Inferior parietal cortex (tissue), 1 donor: ENCODE data around the gene PORCN.

ENCODE experiments used
- DNase-seq: peaks from one replicate; pipeline ENCODE4 v3.0.0-alpha.2; 2016; ENCODE audit errors: extremely low spot score

The PORCN gene

DNA sequence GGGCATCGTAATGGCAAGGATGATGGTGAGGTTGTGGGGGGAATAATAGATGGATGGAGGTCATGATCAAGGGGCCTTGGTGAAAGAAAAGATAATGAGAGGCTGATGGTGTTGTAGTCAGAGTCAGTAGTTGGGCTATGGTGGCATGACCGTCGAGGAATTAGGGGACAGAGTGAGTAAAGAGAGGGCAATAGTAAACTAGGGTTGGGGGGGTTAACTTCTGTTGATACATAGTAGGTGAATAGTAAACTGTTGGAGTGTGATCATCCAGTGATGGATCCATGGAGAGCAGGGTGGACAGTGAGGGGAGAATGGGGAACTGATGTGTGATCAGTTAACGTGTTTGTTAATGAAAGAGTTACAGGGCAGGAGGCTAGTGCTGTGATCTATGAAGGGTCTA lies 31.9 kb upstream of the PORCN start:
- no peak for DNase-seq

DNA sequence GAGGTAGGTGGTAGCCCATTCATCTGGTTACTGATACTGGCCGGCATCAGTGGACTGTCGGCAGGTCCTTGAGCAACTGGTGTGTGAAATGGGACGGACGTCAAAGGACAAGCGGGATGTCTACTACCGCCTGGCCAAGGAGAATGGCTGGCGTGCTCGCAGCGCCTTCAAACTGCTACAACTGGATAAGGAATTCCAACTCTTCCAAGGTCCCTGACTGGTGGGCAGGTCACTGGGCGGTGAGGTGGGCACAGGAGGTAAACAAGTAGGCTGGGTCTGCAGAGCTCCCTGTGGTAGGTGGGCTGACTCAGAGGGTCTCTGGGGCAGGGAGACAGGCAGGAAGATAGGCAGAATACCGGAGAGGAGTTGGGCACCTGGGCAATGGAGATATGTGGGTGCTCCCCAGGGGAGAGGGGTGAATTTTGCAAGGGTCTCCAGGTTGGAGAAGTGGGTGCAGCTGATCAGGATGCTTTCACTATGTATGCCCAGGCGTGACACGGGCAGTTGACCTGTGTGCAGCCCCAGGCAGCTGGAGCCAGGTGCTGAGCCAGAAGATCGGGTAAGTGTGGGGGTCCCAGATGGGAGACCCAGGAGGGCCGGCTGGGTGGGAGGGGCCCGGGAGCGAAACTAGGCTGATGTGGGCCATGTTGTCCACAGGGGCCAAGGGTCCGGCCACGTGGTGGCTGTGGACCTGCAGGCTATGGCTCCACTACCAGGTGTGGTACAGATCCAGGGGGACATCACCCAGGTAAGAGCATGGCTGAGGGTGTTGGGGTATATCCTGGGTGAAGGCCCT lies 30.6 kb upstream of the PORCN start:
- DNase-seq = no peak

DNA sequence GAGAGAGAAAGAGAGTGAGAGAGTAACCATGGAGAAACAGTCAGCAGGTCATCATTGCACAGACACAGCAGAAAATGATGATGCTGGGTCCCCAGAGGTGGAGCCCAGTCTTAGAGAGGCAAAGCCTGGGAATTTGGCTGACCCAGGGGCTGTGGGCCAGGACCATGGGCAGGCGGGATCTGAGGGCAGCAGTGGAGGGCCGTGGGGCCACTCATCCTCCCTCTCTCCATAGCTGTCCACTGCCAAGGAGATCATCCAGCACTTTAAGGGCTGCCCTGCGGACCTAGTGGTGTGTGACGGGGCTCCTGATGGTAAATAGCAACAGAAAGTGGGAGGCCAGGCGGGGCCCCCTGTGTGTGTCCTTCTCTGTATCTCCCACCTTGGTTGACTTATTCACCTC lies 30.0 kb upstream of the PORCN start:
- no peak for DNase-seq

DNA sequence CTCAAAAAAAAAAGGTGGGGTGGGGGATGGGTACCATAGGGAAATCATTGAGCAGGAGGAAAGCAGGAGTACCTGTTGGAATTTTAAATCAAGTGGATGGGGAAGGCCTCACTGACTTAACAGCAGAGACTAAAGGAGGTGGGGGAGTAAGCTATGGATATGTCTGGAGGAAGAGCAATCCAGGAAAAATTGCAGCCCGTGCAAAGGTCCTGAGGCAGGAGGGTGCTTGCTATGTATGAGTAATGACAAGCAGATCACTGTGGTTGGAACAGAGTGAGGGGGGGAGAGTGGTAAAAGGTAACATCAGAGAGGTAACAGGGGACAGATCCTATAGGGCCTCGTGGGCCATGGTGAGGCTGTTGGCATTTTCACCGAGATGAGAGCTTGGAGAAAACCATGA lies 28.6 kb upstream of the PORCN start:
- DNase-seq = no peak

DNA sequence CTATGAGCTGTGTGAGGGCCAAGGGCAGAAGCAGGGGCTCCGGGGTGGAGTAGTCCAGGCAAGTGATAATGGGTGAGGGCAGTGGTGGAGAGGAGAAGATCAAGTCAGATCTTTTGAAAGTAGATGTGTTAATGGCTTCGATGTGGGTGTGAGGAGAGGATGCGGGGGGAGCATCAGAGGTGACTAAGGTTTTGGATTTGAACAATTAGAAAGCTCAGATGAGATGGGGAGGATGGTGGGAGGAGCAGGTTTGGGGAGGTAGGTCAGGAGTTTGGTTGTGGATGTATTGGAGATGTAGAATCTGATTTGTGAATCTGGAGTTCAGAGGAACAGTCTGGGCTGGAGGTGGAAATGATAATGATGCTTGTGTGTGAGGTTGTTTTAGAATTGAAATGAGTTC lies 28.2 kb upstream of the PORCN start:
- no peak for DNase-seq

DNA sequence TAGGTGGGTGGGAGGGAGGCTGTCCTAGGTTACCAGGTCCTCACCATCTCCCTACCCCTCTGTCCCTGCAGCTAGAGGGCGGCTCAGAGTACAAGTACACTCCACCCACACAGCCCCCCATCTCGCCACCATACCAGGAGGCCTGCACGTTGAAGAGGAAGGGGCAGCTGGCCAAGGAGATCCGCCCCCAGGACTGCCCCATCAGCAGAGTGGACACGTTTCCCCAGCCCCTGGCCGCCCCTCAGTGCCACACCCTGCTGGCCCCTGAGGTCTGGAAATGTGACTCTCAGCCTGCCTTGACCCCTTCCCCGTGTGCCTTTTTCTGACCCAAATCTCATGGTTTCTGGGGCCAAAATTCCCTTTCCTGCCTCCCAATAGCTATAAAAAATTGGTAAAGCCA lies 26.3 kb upstream of the PORCN start:
- no peak for DNase-seq

DNA sequence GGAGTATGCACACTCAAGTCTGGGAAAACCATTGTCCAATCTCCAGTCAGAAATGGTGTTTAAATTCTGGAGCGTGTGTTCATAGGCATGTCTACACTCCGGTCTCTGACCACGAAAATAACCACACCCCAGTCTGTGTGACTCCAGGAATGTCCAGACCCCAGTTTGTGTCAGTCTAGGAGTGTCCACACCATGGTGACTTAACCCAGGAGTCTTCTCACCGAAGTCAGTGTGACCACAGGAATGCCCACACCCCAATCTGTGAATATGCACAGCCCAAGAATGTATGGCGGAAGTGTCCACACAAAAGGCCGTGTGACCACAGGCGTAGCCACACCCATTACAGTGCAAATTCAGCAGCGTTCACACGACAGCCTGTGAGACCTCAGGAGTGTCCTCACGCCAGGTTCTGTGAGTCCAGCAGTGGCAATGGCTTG lies 21.4 kb upstream of the PORCN start:
- DNase-seq = no peak

DNA sequence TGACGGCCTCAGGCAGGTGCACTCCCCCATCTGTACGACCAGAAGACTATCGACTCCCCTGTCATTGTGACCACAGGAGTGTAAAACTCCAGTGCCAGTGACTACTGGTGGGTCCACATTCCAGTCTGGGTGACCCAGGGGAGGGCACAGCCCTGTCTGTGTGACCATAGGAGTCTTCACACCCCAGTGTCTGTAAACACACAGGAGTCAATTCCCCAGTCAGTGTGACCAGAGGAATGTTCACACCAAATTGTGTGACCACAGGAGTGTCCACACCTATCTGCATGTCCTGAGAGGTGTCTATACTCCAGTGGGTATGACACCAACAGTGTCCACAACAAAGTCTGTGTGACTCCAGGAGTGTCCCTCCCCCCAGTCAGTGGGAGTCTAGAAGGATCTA lies 20.8 kb upstream of the PORCN start:
- DNase-seq = no peak

DNA sequence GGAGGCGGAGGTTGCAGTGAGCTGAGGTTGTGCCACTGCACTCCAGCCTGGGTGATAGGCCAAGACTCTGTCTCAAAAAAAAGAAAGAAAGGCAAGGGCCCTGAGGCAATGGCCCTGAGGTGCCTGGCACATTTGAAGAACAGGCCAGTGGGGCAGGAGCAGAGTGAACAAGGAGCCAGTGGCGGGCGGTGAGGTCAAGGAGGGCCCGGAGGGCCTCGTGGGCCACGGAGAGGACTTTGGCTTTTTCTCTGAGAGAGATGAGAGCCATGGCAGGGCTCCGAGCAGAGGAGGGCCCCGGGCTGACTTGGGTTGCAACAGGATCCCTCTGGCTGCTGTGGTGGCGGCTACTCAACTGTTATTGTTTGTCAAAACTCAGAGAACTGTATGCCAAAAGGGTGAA lies 19.5 kb upstream of the PORCN start:
- no peak for DNase-seq

DNA sequence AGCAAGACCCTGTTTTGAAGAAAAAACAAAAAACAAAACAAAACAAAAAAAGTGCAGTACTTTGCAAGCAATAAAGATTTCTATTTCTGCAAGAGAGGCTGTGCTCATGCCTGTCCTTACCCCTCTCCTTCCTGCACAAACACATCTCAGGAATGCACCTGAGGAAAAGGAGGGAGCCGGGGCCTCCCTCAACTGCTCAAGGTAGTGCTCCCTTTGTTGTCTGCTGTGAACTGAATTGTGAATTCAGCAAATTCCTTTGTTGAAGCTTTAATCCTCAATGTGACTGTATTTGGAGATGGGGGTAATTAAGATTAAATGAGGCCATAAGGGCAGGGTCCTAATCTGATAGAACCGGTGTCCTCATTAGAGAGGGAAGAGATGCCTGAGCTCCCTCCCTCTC lies 18.9 kb upstream of the PORCN start:
- no peak for DNase-seq

DNA sequence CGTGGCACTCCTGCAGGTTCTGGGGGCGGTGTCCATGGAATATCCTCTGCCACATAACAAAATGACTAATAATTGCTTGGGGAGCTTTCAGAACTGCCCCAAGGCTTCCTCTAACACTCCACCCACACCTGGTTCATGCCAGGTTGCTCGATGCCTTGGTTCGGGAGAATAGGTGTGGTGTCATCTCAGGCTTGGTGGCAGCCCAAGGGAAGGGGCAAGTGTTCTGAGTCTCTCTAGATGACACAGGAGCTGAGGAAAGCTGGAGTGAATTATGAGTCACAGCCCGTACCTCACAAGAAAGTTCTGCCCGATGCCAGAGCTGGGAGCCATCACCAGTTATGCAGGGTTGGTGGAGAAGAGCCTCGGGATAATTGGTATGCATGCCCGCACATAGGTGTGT lies 18.1 kb upstream of the PORCN start:
- DNase-seq = no peak

DNA sequence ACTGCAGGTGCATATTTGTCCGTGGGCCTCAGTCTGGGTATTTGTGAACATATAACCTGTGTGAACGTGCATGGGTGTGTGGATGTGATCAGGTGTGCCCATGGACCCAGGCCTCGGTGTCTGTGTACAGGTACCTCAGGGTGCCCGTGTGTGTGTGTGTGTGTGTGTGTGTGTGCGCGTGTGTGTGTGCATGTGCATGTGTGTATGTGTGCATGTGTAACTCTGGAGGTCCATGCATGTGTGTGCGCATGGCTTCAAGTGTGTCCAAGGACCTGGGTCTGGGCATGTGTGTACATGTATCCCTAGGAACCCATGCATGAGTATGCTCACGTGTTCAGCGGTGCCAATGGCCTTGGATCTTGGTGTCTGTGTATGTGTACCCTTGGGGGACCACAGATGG lies 17.0 kb upstream of the PORCN start:
- no peak for DNase-seq

DNA sequence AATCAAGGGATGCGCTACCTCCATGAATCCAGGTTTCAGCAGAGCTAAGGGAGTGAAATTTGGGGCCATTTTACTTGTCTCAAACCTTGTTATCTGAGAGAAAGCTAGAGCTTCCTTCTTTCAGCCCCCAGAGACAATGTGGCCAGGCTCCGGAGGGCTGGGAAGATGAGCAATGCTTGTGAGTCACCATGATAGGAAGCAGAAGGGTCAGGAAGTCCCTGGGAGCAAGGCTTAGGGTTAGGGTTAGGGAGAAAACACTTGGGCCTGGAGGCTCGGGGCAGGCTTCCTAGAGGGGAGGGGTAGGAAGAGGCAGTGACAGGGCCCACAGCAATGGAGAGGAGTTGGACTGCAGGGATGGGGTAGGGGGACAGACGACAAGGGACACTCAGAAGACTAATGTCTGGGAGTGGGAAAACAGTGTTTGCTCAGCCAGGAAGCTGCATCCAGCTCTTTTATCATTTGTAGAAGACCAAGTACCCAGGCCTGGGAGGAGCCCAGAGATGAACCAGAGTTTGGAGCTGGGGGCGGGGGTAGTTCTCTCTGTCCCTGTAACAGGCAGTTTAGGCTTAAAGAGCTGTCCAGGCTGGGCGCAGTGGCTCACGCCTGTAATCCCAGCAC lies 16.4 kb upstream of the PORCN start:
- DNase-seq = no peak

DNA sequence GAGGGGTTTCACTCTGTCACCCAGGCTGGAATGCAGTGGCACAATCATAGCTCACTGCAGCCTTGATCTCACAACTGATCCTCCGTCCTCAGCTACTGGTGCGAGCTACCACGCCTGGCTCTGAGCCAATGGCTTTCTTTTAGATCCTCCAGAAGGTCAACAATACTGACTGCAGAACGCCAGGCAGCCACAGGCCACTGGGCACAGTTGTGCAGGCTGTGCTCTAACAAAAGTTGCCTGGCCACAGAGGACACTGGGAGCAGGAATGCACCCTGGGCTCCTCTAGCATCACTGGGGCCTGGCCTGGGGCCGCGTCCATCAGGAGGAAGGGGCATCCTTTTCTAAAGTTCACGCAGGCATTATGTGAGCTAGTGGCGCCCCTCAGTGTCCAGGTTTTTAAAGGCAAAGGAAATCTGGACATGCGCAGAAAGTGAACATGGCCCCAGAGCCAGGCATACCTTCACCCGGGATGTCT lies 14.9 kb upstream of the PORCN start:
- DNase-seq = no peak

DNA sequence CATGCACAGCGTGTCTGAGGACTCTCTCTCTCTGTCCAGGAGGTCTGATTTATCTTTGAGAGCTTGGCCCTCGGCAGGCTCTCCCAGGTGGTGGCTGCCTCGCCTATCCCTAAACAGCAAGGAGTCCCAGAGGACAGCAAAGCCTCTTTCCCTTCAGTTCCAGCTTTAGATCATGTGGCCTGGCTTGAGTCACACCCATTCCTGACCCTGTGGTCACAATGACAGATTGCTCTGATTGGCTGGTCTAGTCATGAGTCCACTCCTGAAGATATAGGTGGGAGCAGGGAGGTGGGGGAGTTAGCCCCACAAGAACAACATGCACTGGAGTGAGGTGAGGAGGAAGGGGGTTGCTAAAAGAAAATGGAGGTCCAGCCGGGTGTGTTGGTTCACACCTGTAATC lies 12.1 kb upstream of the PORCN start:
- DNase-seq = no peak

DNA sequence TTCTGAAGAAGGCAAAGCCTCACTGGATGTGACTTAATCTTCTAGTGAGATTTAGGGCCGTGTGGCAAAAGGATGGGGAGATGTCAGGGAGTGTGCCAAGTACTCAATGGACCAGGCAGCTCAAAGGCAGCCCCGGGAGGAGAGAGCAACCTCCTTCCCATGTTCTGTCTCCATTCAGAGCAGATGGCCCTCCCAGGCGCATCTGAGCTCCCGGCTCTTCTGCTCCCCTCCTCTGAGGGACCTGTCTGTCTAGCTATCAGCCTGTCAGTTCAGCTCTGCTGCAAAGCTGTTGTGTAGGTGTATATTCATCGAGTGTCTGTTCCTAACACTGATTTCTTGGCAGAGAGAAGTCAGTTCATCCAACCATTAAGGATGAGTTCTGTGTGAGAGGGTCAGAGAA lies 10.9 kb upstream of the PORCN start:
- no peak for DNase-seq

DNA sequence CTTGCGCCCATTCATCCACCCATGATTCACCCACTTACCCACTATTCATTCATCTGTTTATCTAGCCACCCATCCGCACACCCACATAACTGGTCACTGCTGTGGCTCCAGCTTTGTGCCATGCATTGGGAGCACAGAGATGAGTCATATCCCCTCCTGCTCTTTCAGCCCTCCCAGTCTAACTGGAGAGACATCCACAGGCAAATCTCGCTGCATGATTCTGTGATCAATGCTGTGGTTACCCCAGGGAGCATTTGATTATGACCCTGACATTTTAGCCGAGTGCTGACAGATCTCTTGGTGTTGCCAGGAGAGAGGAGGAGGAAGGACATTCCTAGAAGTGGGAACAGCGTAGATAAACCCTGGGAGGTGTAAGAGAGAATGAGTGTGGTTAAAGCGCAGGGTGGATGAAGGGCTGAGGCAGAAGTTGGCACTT lies 10.4 kb upstream of the PORCN start:
- no peak for DNase-seq

DNA sequence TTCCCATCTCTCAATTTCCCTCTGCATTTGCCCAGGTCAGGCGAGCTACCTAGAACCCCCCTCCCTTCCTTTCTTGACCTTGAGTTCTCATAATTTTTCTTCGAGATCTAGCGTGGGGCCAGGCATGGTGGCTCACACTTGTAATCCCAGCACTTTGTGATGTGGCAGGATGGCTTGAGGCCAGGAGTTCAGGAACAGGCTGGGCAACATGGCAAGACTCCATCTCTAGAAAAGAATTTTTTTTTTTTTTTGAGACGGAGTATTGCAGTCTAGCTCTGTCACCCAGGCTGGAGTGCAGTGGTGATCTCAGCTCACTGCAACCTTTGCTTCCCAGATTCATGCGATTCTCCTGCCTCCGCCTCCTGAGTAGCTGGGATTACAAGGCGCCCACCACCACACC lies 4.5 kb upstream of the PORCN start:
- DNase-seq = no peak

DNA sequence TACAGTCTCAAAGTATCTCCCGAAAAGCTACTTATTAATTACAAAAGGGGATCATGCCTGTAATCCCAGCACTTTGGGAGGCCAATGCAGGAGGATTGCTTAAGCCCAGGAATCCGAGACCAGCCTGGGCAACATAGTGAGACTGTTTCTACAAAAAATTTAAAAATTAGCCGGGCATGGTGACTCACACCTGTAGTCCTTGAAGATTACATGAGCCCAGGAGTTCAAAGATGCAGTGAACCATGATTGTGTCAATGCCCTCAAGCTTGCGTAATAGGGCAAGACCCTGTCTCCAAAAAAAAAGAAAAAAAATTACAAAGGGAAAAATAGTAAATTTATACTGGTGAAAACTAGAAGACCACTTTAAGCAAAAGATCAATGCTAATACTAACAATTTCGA lies 3.3 kb upstream of the PORCN start:
- no peak for DNase-seq

DNA sequence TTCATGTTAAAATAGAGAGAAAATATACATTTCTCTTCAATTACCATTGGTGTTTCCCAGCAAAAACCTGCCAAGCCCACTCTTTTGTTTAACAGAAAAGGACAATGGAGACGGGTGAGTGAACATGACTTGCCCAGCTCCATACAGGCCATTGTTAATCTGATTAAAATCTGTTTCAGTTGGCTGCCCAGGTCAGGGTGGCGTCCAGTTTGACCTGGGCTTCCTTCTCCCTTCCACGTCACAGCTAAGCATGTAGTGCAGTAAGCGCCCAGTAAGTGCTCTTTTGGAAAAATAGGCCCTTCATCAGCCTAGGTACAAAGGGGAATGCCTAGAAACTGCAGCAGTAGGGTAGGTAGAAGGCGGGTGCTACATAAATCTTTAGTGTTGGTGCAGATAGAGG lies 1.5 kb upstream of the PORCN start:
- DNase-seq = no peak

DNA sequence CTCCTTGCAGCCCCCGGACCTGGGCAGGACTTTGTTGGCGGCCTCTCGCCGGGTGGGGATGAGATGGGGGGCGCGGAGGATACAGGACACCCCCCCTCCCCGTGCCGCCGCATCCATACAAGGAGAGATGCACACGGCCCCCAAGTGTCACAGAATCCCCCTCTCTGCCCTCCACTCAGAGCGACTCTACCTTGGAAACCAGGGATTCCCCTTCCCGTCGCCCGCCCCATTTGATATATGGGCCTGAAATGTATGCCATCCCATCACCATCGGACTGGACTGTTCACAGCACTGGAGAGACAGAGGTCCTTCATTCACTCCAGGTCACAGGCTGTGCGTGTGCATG lies 426 bp downstream of the PORCN start:
- DNase-seq = no peak

DNA sequence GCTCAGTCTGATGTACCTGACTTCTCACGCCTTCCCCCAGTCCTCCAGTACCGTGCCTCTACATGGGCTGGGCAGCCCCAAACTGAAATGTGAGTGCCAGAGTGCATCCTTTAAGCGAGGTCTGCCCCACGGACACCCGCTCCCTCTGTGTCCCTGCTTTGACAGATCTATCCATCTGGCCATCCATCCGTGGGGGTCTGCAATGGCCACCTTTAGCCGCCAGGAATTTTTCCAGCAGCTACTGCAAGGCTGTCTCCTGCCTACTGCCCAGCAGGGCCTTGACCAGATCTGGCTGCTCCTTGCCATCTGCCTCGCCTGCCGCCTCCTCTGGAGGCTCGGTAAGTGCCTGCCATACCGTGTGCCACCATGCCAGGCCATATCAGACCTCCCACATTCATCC lies 827 bp downstream of the PORCN start:
- DNase-seq = no peak

DNA sequence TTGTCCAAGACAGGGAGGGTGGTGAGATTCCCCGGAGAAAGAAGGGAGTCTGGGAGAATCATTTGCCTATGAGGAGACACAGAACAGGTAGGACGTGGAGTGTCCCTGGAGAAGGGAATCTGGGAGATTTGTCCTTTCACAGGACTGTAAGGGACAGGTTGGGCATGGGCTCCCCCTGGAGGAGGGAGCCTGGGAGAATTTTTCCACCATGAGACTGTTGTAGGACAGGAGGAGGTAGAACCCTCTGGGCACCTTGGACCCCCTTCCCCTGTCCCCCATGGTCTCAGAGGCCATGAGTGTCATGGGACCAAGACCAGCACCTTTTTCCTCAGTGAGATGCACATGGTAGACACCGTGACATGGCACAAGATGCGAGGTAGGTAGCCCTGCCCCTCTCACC lies 2.8 kb downstream of the PORCN start:
- no peak for DNase-seq
